Rectal smooth muscle tissue (tissue), 1 donor: ENCODE data around the gene EXOC4.
"Not testable (repeated sequence)": the region's sequence is repeated elsewhere in the genome, so short reads cannot be mapped to it uniquely, and the experiment has no call there.

Source experiments
- H3K27ac ChIP-seq: one replicate; pipeline ENCODE4 v1.7.0; 2013; ENCODE audit warnings: low read depth, low read length, inconsistent platforms
- H3K27me3 ChIP-seq: one replicate; pipeline ENCODE4 v1.7.0; 2013; ENCODE audit warnings: low read length; ENCODE audit not compliant: control insufficient read depth, insufficient read depth
- H3K36me3 ChIP-seq: one replicate; pipeline ENCODE4 v1.7.0; 2013; ENCODE audit warnings: low read length; ENCODE audit not compliant: control insufficient read depth, insufficient read depth
- H3K4me1 ChIP-seq: one replicate; pipeline ENCODE4 v1.7.0; 2013; ENCODE audit warnings: low read length; ENCODE audit not compliant: control insufficient read depth, insufficient read depth
- H3K4me3 ChIP-seq: one replicate; pipeline ENCODE4 v1.7.0; 2013; ENCODE audit warnings: low read length
- H3K9ac ChIP-seq: one replicate; pipeline ENCODE4 v1.7.0; 2013; ENCODE audit warnings: low read length

The EXOC4 gene

DNA sequence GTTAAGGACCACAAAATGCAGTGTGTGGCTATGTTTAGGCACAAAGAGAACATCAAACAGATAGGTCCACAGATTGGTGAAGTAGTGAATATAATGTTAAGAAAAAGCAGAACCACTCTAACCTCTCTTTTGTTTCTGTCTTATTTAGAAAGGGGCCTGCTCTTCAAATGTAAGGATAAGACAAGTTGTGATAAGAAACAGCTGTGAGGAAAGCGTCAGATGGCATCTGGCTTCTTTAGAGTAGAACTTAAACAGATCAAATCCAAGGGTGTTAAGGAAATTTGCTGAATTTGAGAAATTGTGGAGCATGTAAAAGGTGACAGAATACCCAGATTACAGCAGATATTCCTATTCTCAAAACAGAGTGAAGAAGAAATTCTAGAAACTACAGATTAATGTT is 723.3 kb downstream of the EXOC4 start:
- H3K27me3 ChIP-seq, result no peaks in the 10 kb centered on the region
- no peak overlapping the region for H3K9ac ChIP-seq
- H3K4me3 ChIP-seq, result no peak overlapping the region
- no peaks in the 10 kb centered on the region for H3K4me1 ChIP-seq
- no peak overlapping the region for H3K27ac ChIP-seq
- no peaks in the 10 kb centered on the region for H3K36me3 ChIP-seq

DNA sequence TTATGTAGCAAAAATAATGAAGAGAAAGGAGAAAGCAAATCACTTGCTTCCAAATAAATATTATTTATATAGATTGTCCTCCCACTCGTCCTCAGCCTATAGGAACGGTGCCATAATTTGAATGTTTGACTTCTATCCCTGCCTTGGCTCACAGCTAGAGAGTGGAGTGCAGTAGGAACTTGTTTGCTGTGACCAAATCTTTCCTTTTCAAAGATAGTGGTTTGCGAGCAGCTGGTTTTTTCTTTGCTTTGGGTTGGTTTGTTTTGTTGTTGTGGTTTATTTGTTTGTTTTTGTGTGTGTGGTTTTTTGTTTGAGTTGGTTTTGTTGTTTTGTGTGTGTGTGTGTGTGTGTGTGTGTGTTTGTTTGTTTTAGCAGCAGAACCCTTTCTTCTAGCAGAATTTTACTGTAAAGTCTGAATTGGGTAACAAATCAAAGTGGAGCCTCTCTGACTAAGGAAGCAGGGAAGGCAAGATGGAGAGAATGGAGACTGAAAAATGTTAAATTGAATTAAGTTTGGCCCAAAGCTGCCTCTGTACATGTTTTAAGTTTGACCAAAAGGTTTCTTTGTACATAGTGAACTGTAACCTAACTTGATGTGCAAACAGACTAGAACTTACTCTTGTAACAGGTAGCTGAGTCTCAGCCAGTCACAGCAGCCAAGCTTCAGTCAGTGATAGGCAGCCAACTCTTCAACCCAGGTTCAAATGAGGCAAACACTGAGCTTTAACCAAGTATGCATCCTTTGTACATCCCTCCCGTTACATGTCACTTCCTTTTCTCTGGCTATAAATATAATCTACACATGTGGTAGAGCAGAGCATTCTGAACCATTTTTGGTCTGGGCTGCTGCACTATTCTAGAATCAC is 724.8 kb downstream of the EXOC4 start:
- H3K36me3 ChIP-seq, result no peaks in the 10 kb centered on the region
- no peak overlapping the region for H3K4me3 ChIP-seq
- H3K27me3 ChIP-seq, result no peaks in the 10 kb centered on the region
- no peaks in the 10 kb centered on the region for H3K4me1 ChIP-seq
- no peak overlapping the region for H3K9ac ChIP-seq
- H3K27ac ChIP-seq, result no peak overlapping the region

DNA sequence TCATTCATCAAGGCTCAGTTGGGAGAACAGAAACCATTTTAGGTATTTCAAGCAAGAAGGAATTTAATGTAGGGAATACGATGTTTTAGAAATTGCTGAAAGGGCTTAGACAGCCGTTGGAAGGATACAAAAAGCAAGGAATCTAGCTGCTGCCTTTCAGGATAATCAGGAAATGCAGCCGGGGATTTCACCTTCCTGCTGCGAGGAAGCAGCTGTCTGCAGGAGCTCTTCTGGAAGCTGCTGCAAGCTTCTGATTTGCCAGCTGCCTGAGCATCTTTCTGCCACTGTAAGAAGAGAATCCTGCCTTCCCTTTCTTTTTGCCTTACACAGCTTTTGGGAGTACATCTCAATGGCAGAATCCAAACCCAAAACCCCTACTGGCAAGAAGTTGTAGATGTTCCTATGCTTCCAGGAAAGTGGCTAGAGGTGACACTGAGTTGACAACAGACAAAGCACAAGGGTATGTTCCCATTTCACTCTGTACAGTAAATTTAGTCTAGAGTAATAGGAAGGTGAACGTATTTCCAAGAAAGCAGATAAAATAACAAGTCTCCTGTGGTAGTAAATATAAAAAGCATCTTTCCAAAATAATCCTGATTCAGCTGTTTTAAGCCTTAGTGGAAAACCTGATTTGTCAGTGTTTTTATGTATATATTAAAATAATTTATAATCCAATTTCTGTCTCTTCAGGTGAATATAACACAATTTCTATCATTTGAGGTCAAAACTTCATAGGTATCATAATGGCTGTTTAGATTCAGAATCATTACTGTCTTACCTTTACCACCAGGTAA is 725.8 kb downstream of the EXOC4 start:
- Histone ChIP-seq H3K9ac (no peak overlapping the region), H3K4me1 (no peaks in the 10 kb centered on the region), H3K27me3 (no peaks in the 10 kb centered on the region), H3K4me3 (no peak overlapping the region), H3K36me3 (no peaks in the 10 kb centered on the region), H3K27ac (no peak overlapping the region)

DNA sequence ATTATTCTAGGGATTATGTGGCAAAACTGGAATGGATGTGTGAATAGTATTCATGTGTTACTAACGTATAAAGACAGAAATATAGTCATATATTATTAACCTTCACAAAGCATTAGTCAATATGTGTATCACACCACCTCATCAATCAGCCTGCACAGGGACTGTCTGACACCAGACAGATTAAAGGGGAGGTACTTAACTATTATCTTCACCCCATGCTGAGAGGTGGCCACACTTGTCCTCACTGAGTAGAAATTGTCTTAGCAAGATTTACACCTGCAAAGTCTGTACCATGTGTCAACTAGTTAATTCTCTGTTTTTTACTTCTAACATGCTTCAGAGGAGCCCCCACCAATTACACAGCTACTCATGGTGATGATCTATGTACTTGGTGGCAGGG is 727.9 kb downstream of the EXOC4 start:
- Histone ChIP-seq H3K27ac (no peak overlapping the region), H3K4me3 (no peak overlapping the region), H3K36me3 (no peaks in the 10 kb centered on the region), H3K4me1 (no peaks in the 10 kb centered on the region), H3K27me3 (no peaks in the 10 kb centered on the region), H3K9ac (no peak overlapping the region)

DNA sequence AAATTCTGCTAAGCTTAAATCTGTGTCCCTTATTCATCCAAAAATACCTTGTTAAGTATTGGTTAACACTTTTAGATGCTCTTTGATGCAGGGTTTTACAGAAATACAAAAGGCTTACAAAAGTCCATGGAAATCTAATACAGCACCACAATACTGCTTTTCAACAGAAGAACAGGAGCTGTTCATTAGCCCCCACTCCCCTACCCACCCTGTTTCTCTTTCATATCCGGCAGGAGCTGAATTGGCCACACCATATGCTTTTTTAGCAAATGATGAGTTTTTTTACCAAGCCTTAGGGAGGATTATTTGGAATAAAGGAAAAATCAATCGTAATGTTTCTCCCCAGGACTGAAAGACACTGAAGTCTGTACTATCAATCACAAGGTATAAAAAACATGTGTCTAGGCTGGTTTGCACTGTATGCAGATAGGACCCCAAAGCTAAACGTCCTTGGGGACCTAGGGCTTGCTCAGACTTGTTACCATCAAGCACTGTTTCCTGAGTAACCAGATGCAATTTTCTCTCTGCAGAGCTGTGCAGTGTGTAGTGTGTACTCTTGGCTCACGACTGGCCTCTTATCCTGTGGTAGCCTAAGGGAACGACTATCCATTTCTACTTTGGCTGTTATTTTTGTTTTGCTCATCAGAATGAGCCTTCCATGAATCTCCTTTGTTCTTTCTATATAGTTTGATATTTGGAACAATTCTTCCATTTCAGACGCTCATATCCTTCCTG is 731.0 kb downstream of the EXOC4 start:
- Histone ChIP-seq H3K36me3 (no peaks in the 10 kb centered on the region), H3K27me3 (no peaks in the 10 kb centered on the region), H3K27ac (no peak overlapping the region), H3K4me3 (no peak overlapping the region), H3K9ac (no peak overlapping the region), H3K4me1 (no peaks in the 10 kb centered on the region)

DNA sequence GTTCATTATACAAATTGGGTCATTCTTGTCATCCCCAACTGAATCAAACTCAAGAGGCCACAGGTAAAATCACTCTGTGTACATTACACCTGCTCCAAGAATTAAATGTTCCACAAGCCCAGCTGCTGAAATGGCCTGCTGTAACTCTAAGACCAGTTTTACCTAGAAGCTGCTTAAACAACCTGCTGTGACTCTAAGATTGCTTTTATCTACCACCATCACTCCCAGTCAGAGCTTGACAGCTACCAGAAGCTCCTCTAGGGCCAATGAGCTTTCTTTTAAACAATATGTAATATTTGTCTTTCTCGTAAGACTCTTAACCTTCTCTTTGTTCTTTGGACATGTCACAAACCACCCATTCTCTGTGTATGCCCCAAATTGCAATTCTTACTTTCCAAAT is 732.4 kb downstream of the EXOC4 start:
- Histone ChIP-seq H3K27ac (no peak overlapping the region), H3K4me3 (no peak overlapping the region), H3K4me1 (no peaks in the 10 kb centered on the region), H3K36me3 (no peaks in the 10 kb centered on the region), H3K9ac (no peak overlapping the region), H3K27me3 (no peaks in the 10 kb centered on the region)

DNA sequence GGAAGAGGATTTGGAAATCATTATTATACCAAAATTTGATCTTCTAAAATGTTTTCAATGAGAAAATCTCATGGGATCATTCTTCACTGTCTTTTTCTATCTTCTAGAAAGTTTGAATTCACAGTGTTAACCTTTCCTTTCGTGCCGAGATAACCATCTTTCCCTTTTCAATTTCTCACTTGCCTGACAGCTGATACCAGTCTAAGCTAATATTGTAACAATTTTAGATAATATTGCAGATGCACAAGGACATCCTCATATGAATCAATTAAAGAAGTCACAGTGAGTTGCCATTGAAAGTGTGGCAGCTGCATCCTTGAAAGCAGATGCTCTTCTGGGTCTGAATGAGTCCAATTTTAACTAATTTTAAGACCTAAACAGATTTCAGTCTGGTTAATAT is 734.7 kb downstream of the EXOC4 start:
- H3K36me3 ChIP-seq, result no peaks in the 10 kb centered on the region
- H3K27me3 ChIP-seq, result no peaks in the 10 kb centered on the region
- H3K4me3 ChIP-seq, result no peak overlapping the region
- no peaks in the 10 kb centered on the region for H3K4me1 ChIP-seq
- H3K27ac ChIP-seq, result no peak overlapping the region
- H3K9ac ChIP-seq, result no peak overlapping the region

DNA sequence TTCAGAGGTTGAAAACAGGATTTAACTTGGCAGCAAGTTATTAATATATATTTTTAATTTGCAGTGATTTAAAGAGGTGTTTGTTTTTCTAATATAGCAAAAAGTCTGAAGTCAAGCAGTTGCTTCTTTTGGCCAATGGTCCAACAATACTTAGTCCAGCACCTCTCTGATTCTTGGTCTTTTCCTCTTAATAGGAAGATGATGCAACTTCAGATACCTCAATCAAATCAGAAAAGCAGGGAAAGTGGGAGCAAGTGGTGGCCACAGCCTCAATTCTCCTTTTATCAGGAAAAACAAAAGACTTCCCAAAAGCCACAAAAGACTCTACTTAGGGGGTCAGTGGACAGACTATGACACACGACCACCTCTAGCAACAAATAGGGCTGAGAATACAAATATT is 740.7 kb downstream of the EXOC4 start:
- no peaks in the 10 kb centered on the region for H3K4me1 ChIP-seq
- H3K36me3 ChIP-seq, result no peaks in the 10 kb centered on the region
- H3K27ac ChIP-seq, result no peak overlapping the region
- H3K27me3 ChIP-seq, result no peaks in the 10 kb centered on the region
- H3K9ac ChIP-seq, result no peak overlapping the region
- H3K4me3 ChIP-seq, result no peak overlapping the region

DNA sequence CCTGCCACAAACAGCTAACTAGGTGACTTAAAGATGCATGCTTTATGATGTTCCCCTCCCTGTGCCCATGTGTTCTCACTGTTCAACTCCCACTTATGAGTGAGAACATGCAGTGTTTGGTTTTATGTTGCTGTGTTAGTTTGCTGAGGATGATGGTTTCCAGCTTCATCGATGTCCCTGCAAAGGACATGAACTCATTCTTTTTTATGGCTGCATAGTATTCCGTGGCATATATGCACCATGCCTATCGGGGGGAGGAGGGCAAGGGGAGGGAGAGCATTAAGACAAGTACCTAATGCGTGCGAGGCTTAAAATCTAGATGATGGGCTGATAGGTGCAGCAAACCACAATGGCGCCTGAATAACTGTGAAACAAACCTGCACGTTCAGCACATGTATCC is 741.2 kb downstream of the EXOC4 start:
- H3K9ac ChIP-seq, H3K36me3 ChIP-seq, H3K4me3 ChIP-seq, H3K27ac ChIP-seq, H3K27me3 ChIP-seq, H3K4me1 ChIP-seq: not testable (repeated sequence)

DNA sequence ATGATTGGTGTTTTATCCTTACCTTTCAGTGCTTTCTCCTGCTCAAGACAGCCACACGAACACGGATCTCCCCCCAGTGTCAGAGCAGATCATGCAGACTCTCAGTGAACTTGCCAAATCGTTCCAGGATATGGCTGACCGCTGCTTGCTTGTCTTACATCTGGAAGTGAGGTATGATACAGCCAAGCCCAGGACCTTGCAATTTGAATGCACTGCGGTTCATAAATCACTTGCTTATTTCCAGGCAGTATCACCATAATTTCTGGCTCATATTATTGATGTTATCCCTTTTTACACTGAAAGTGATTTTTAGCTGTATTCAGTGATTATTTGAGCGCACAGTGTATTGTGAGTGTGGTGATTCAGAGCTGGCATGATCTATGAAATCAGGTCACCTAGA is 744.6 kb downstream of the EXOC4 start:
- Histone ChIP-seq H3K4me1 (no peaks in the 10 kb centered on the region), H3K27me3 (no peaks in the 10 kb centered on the region), H3K4me3 (no peak overlapping the region), H3K36me3 (no peaks in the 10 kb centered on the region), H3K27ac (no peak overlapping the region), H3K9ac (no peak overlapping the region)

DNA sequence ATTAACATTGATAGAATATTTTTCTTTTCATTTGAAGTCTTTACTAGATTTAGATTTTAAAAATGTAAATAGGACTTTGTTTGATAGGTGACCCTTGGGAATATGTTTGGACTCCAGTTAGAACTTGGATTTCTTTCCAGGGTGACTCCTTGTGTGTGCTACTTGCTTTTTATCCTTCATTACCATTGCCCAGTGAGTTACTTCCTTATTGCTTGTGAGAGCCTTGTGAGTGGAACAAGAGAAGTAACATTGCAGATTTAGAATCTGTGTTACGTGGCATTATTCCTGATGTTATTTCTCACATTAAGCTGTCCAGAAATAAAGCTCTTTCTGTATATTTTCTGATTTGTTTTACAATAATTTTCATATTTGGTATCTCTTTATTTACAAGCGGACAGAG is 746.3 kb downstream of the EXOC4 start:
- Histone ChIP-seq H3K4me1 (no peaks in the 10 kb centered on the region), H3K4me3 (no peak overlapping the region), H3K27me3 (no peaks in the 10 kb centered on the region), H3K36me3 (no peaks in the 10 kb centered on the region), H3K9ac (no peak overlapping the region), H3K27ac (no peak overlapping the region)

DNA sequence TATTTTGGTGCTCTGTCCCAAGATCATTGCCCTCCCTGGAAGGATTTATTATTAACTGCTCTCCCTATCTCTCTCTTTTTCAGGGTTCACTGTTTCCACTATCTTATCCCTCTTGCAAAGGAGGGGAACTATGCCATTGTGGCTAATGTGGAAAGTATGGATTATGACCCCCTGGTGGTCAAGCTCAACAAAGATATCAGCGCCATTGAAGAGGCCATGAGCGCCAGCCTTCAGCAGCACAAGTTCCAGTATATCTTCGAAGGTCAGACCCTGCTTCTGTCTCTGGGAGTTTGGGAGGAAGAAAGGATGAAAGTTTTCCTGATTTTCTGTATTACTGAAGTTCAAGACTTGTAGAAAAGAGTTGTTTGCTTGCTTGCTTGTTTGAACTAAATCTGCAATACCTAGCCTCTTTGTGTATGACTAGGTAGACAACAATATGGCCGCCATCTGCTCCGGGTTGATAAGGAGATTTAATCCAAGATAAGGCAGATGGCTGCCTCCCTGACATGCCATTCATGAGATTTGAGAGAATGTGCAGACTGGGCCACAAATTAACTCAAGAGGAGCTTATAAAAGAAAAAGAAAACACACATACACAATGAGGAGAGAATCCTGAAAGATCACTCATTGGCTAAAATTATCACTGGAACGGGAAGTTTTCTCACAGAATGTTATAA is 752.1 kb downstream of the EXOC4 start:
- no peak overlapping the region for H3K9ac ChIP-seq
- no peak overlapping the region for H3K27ac ChIP-seq
- H3K27me3 ChIP-seq, result no peaks in the 10 kb centered on the region
- H3K4me3 ChIP-seq, result no peak overlapping the region
- no peaks in the 10 kb centered on the region for H3K4me1 ChIP-seq
- H3K36me3 ChIP-seq, result no peaks in the 10 kb centered on the region
